Endothelial cell of umbilical vein (primary cell): ENCODE results near the gene STK39. TPM values are rescaled to one million over a fixed set of nuclear protein-coding genes. Genes with fewer than 3 reads are reported as not detected.

Experiments used
- BruUV-seq: library from RNA; stranded (reverse); fragments of 400-500 nt; replicated peaks from 2 replicates; lab custom pipeline; 2021; lab: Mats Ljungman, UMichigan
- CTCF ChIA-PET: fragments of 300-600, 350-600 bp; sonication (Branson Sonifier 250); formaldehyde crosslinking; loops from one replicate; lab custom pipeline; 2021; ENCODE audit warnings: antibody characterized with exemption, inconsistent platforms; lab: Charles Lee
- POLR2A ChIA-PET: fragments of 300-600, 350-600 bp; sonication (Branson Sonifier 250); formaldehyde crosslinking; loops from one replicate; lab custom pipeline; 2021; ENCODE audit warnings: antibody characterized with exemption, inconsistent platforms; lab: Charles Lee
- DNase-seq: peaks from one replicate; pipeline ENCODE4 v3.0.0-alpha.2; 2011; ENCODE audit warnings: low read depth, low spot score
- FAIRE-seq: peaks from 2 replicates; lab custom pipeline; 2011; peaks lifted over from hg19 to GRCh38; lab: Jason Lieb, UNC
- H2AFZ ChIP-seq: 2 replicates; pipeline ENCODE4 v1.6.0; 2012; ENCODE audit warnings: low read depth, low read length, control low read depth, inconsistent platforms
- H3K27ac ChIP-seq: 2 replicates; pipeline ENCODE4 v1.5.1; 2011; ENCODE audit warnings: low read depth, mild to moderate bottlenecking, control low read depth, low read length, moderate library complexity; ENCODE audit not compliant: insufficient read depth
- H3K27me3 ChIP-seq, 2 experiments: 2 replicates each; pipeline versions ENCODE4 v1.6.0 to v1.6.1; 2011; ENCODE audit warnings: low read length in 2 of 2, mixed read lengths in 1 of 2; ENCODE audit not compliant: control insufficient read depth in 2 of 2, insufficient read depth in 2 of 2
- H3K36me3 ChIP-seq, 2 experiments: 2 replicates in 1 of 2; 3 replicates in 1 of 2; pipeline ENCODE4 v1.5.1; 2011; ENCODE audit warnings: low read length in 2 of 2, mild to moderate bottlenecking in 1 of 2, moderate library complexity in 1 of 2; ENCODE audit not compliant: control insufficient read depth in 2 of 2, insufficient read depth in 2 of 2; ENCODE audit errors: extremely low read depth in 1 of 2
- H3K4me1 ChIP-seq: 3 replicates; pipeline ENCODE4 v1.5.1; 2011; ENCODE audit warnings: mild to moderate bottlenecking, low read length; ENCODE audit not compliant: control insufficient read depth, insufficient read depth; ENCODE audit errors: extremely low read depth
- H3K4me2 ChIP-seq: 2 replicates; pipeline ENCODE4 v1.6.1; 2011; ENCODE audit warnings: low read length, control low read depth, mixed read lengths; ENCODE audit not compliant: insufficient read depth
- H3K4me3 ChIP-seq, 3 experiments: fragments of 200-600 bp in 1 of 3; sonication (generic), shearing (Covaris generic) in 1 of 3; replicated peaks in 1 of 3; 2 replicates each; pipeline ENCODE4 v1.5.1; 2011 to 2016; ENCODE audit warnings: control low read depth in 3 of 3, low read length in 3 of 3, mild to moderate bottlenecking in 2 of 3, inconsistent platforms in 1 of 3, low read depth in 1 of 3, moderate library complexity in 1 of 3; ENCODE audit not compliant: insufficient read depth in 1 of 3
- H3K79me2 ChIP-seq: 2 replicates; pipeline ENCODE4 v1.6.0; 2012; ENCODE audit warnings: low read length, inconsistent platforms; ENCODE audit not compliant: control insufficient read depth, insufficient read depth
- H3K9ac ChIP-seq: replicated peaks from 2 replicates; pipeline ENCODE3; 2011; ENCODE audit warnings: low read length, control low read depth; ENCODE audit not compliant: insufficient read depth; ENCODE audit errors: extremely low read depth
- H3K9me1 ChIP-seq: replicated peaks from 3 replicates; pipeline ENCODE4 v1.6.0; 2011; ENCODE audit warnings: mild to moderate bottlenecking, low read length; ENCODE audit not compliant: control insufficient read depth, insufficient read depth; ENCODE audit errors: extremely low read depth
- H3K9me3 ChIP-seq: replicated peaks from 2 replicates; pipeline ENCODE4 v1.5.1; 2012; ENCODE audit warnings: low read length, inconsistent platforms; ENCODE audit not compliant: control insufficient read depth, insufficient read depth
- H4K20me1 ChIP-seq: replicated peaks from 2 replicates; pipeline ENCODE3; 2011; ENCODE audit warnings: mild to moderate bottlenecking, low read length; ENCODE audit not compliant: control insufficient read depth, insufficient read depth; ENCODE audit errors: extremely low read depth
- CTCF ChIP-seq, 2 donors: IDR thresholded peaks; 1 replicate in 1 of 2; 2 replicates in 1 of 2; pipeline ENCODE4 v1.5.1; 2011; ENCODE audit warnings: low read length in 2 of 2, mild to moderate bottlenecking in 2 of 2, moderate library complexity in 2 of 2, control low read depth in 1 of 2, inconsistent platforms in 1 of 2, low read depth in 1 of 2; ENCODE audit not compliant: insufficient read depth in 1 of 2; ENCODE audit errors: extremely low read depth in 1 of 2
- EZH2 ChIP-seq: IDR thresholded peaks from 2 replicates; pipeline ENCODE4 v1.6.1; 2012; ENCODE audit warnings: borderline replicate concordance, low read depth, mild to moderate bottlenecking, moderate library complexity, low read length, inconsistent platforms; ENCODE audit not compliant: severe bottlenecking
- FOS ChIP-seq: IDR thresholded peaks from 2 replicates; pipeline ENCODE4 v1.6.1; 2011; ENCODE audit warnings: mild to moderate bottlenecking, low read length, moderate library complexity, borderline replicate concordance; ENCODE audit not compliant: insufficient read depth
- GATA2 ChIP-seq: IDR thresholded peaks from 2 replicates; pipeline ENCODE4 v1.7.0; 2011; ENCODE audit warnings: low read depth, mild to moderate bottlenecking, moderate library complexity, mixed read lengths, low read length; ENCODE audit not compliant: insufficient read length, insufficient read depth
- MAX ChIP-seq: IDR thresholded peaks from 2 replicates; pipeline ENCODE4 v1.6.1; 2011; ENCODE audit not compliant: insufficient read depth, insufficient read length
- MYC ChIP-seq: IDR thresholded peaks from one replicate; pipeline ENCODE4 v1.6.1; 2011; ENCODE audit warnings: mild to moderate bottlenecking, low read depth, low read length
- POLR2A ChIP-seq: IDR thresholded peaks from 2 replicates; pipeline ENCODE4 v1.6.1; 2012; ENCODE audit warnings: low read depth, mild to moderate bottlenecking, control low read depth, low read length
- POLR2AphosphoS5 ChIP-seq: IDR thresholded peaks from 2 replicates; pipeline ENCODE4 v1.6.1; 2012; ENCODE audit warnings: low read depth, mild to moderate bottlenecking, control low read depth, low read length, moderate library complexity; ENCODE audit not compliant: insufficient read depth
- dilution Hi-C: fragments of 300-500 bp; cut with MboI; formaldehyde crosslinking; loops from one replicate; pipeline ENCODE4 v1.15.0; 2019; ENCODE audit warnings: low sequenced_read_pairs; ENCODE audit not compliant: extremely low pct_ligation_motif_present
- intact Hi-C: fragments of 100-400 bp; cut with micrococcal nuclease; formaldehyde crosslinking; loops from one replicate; pipeline ENCODE4 v1.10.0; 2022
- polyA plus RNA-seq, 4 experiments: library from polyadenylated mRNA; depleted of rRNA in 3 of 4; stranded (reverse) in 3 of 4; unstranded in 1 of 4; fragments of >200 nt; gene quantifications; 2 replicates each; pipeline versions ENCODE4 v1.2.1 to v1.2.3, GENCODE V29; 2011 to 2012; ENCODE audit warnings: missing spikeins in 1 of 4
- total RNA-seq: library from RNA; stranded (reverse); gene quantifications from 2 replicates; pipeline ENCODE4 v1.2.3, GENCODE V29; 2021

Gene STK39
- total and polyA plus RNA-seq, 2 donors (not counting 3 experiments of a cell fraction or from before 2014, with no cell fraction given), result 4.6 to 13.1 TPM

GRCh38 chr2:168255103-168255502 is 7.7 kb upstream of the STK39 start:
- H3K36me3 ChIP-seq, result no peaks in the 10 kb centered on the region
- H3K79me2 ChIP-seq, result no peaks in the 10 kb centered on the region
- H3K9ac ChIP-seq, result no peak overlapping the region
- no peak overlapping the region for H3K4me3 ChIP-seq
- ChIA-PET CTCF (no interaction called here), POLR2A (no interaction called here)
- dilution Hi-C loops (no loop called here), intact Hi-C loops (no loop called here)
- no peak for FAIRE-seq
- H3K9me1 ChIP-seq, result no peaks in the 10 kb centered on the region
- H4K20me1 ChIP-seq, result no peaks in the 10 kb centered on the region
- H3K4me1 ChIP-seq, result no peaks in the 10 kb centered on the region
- BruUV-seq, result no TSS peak
- DNase-seq, result no peak
- H3K27ac ChIP-seq, result no peak overlapping the region
- no peak overlapping the region for H3K4me2 ChIP-seq
- H3K9me3 ChIP-seq, result no peaks in the 10 kb centered on the region
- H2AFZ ChIP-seq, result no peak overlapping the region
- H3K27me3 ChIP-seq, result peaks cover 6 to 7% of the 10 kb centered on the region in 2 experiments
- TF ChIP-seq POLR2AphosphoS5 (no peak), FOS (no peak), POLR2A (no peak), GATA2 (no peak), CTCF (IDR thresholded peaks at IDR 0.05; ENCODE audit: extremely low read depth in 1 of 2, insufficient read depth in 1 of 2, low read depth in 1 of 2, low read length in 2 of 2) (no peak), MYC (no peak), MAX (no peak), EZH2 (no peak)
